H1 (cell line): ENCODE results near the gene CHCHD3. TPM values are rescaled to one million over a fixed set of nuclear protein-coding genes. Genes with fewer than 3 reads are reported as not detected.

Experiments
- BACH1 ChIP-seq: IDR thresholded peaks from 2 replicates; pipeline ENCODE4 v1.6.1; 2012; ENCODE audit warnings: low read length, improper control_type of control experiment
- BRCA1 ChIP-seq: IDR thresholded peaks from 2 replicates; pipeline ENCODE4 v1.6.1; 2012; ENCODE audit warnings: low read depth, low read length, improper control_type of control experiment
- CHD2 ChIP-seq: IDR thresholded peaks from 2 replicates; pipeline ENCODE4 v1.6.1; 2012; ENCODE audit warnings: low read length, improper control_type of control experiment
- HDAC6 ChIP-seq: IDR thresholded peaks from one replicate; pipeline ENCODE4 v1.7.1; 2012; ENCODE audit warnings: low read depth, mild to moderate bottlenecking, inconsistent platforms, low read length, moderate library complexity
- KDM4A ChIP-seq: IDR thresholded peaks from one replicate; pipeline ENCODE4 v1.7.1; 2012; ENCODE audit warnings: low read depth, mild to moderate bottlenecking, moderate library complexity, low read length, inconsistent platforms; ENCODE audit not compliant: severe bottlenecking
- RNF2 ChIP-seq: fragments of 200-900, 300-1000 bp; sonication (generic); IDR thresholded peaks from 2 replicates; pipeline ENCODE4 v1.7.1; 2016; ENCODE audit warnings: borderline replicate concordance, low read depth, mild to moderate bottlenecking, antibody characterized with exemption, low read length; ENCODE audit not compliant: poor library complexity, severe bottlenecking; ENCODE audit errors: missing control alignments
- RXRA ChIP-seq: IDR thresholded peaks from 2 replicates; pipeline ENCODE4 v1.6.1; 2011; ENCODE audit warnings: low read depth, mild to moderate bottlenecking, low read length, moderate library complexity; ENCODE audit not compliant: insufficient read depth
- SAP30 ChIP-seq: fragments of 300-600 bp; sonication (generic); IDR thresholded peaks from 2 replicates; pipeline ENCODE4 v1.7.1; 2012; ENCODE audit warnings: low read length, moderate library complexity, mild to moderate bottlenecking, inconsistent platforms; ENCODE audit not compliant: insufficient read depth, insufficient replicate concordance
- SUZ12 ChIP-seq: fragments of 200-600 bp; sonication (generic); IDR thresholded peaks from 2 replicates; pipeline ENCODE4 v1.6.1; 2012; ENCODE audit warnings: mild to moderate bottlenecking, inconsistent platforms, low read length, moderate library complexity, mixed read lengths
- TEAD4 ChIP-seq: IDR thresholded peaks from 2 replicates; pipeline ENCODE4 v1.6.1; 2012; ENCODE audit warnings: low read depth, low read length, inconsistent platforms, mixed read lengths
- YY1 ChIP-seq: IDR thresholded peaks from 2 replicates; pipeline ENCODE4 v1.6.1; 2011; ENCODE audit warnings: low read depth, mild to moderate bottlenecking, low read length
- ZNF274 ChIP-seq: IDR thresholded peaks from 2 replicates; pipeline ENCODE4 v1.7.0; 2012; ENCODE audit warnings: low read length, borderline replicate concordance; ENCODE audit errors: extremely low read depth
- polyA plus RNA-seq, 7 experiments: library from polyadenylated mRNA; depleted of rRNA in 3 of 7; stranded (reverse) in 5 of 7; unstranded in 2 of 7; fragments of >200 nt in 5 of 7; fragments of 200-250 nt in 2 of 7; gene quantifications; 1 replicate in 5 of 7; 2 replicates in 1 of 7; 4 replicates in 1 of 7; pipeline versions ENCODE4 v1.2.1 to v1.2.3, GENCODE V29; 2011 to 2013; ENCODE audit warnings: missing spikeins in 2 of 7, mixed read lengths in 2 of 7
- total RNA-seq: library from RNA; stranded (reverse); fragmentation: NEBNext Ultra II Directional; extraction: Animal tissue kit (Norgen Biotek cat#: 25700); gene quantifications from 2 replicates; pipeline ENCODE4 v1.2.1, GENCODE V29; 2021
- TF ChIP-seq, protein P1 (sequence below): IDR thresholded peaks from 2 replicates; pipeline ENCODE4 v1.6.1; 2012; ENCODE audit warnings: low read length, inconsistent platforms
- TF ChIP-seq, protein P2 (sequence below): IDR thresholded peaks from 2 replicates; pipeline ENCODE4 v1.6.1; 2012; ENCODE audit warnings: inconsistent platforms
- TF ChIP-seq, protein P3 (sequence below), 3 experiments: IDR thresholded peaks; 1 replicate in 2 of 3; 2 replicates in 1 of 3; pipeline versions ENCODE4 v1.5.1 to v1.6.1; 2011; ENCODE audit warnings: low read length in 3 of 3, mild to moderate bottlenecking in 3 of 3, inconsistent platforms in 2 of 3, low read depth in 1 of 3, moderate library complexity in 1 of 3; ENCODE audit not compliant: insufficient read depth in 1 of 3; ENCODE audit errors: control extremely low read depth in 1 of 3
- TF ChIP-seq, protein P4 (sequence below): IDR thresholded peaks from 2 replicates; pipeline ENCODE4 v1.6.1; 2011; ENCODE audit warnings: low read length, improper control_type of control experiment

Gene CHCHD3
- total and polyA plus RNA-seq, 2 of the 8 experiments (the other 6 are each of a cell fraction or from before 2014, with no cell fraction given) = 42.9 to 137 TPM

DNA sequence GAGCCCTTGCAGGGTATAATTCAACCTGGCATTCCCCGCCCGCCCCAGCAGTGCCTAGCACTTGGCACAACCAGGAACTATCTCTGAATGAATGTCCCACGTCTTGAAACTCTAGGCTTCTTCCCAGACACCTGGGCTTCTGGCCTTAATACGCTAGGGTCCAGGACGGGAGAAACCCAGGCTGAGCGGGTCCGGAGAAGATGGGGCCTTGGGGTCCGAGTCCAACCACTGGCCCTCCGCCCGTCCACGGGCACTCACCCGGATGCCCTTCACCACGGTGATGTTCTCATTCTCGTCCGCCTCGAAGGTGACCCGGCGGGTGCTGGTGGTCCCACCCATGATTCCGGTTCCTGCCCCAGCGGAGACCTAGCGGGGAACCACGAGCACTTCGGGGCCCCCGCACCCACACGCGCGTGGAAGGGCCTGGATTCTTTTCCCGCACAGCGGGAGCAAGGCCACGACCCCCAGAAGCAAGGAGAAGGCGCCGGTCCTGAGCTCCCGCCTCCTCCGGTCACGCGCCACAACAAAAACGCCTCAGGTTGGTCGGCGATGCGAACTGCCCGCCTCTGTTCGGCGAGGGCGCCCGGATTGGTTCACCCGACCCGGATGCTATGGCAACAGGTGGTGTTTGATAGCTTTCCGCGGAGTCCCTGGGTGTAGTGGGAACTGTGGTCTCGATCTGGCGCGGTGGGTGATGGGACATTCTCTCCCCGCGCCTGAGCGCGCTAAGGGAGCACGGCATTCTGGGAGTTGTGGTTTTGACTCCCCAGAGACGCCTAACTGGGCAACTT lies at the start of gene CHCHD3 (continued):
- TF ChIP-seq, protein P1, sequence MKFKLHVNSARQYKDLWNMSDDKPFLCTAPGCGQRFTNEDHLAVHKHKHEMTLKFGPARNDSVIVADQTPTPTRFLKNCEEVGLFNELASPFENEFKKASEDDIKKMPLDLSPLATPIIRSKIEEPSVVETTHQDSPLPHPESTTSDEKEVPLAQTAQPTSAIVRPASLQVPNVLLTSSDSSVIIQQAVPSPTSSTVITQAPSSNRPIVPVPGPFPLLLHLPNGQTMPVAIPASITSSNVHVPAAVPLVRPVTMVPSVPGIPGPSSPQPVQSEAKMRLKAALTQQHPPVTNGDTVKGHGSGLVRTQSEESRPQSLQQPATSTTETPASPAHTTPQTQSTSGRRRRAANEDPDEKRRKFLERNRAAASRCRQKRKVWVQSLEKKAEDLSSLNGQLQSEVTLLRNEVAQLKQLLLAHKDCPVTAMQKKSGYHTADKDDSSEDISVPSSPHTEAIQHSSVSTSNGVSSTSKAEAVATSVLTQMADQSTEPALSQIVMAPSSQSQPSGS = no peak
- peak; percentile 64 for TF ChIP-seq SAP30
- no peak for TF ChIP-seq HDAC6
- no peak for TF ChIP-seq BRCA1
- peak; percentile 91 for TF ChIP-seq KDM4A
- TF ChIP-seq, protein P2, sequence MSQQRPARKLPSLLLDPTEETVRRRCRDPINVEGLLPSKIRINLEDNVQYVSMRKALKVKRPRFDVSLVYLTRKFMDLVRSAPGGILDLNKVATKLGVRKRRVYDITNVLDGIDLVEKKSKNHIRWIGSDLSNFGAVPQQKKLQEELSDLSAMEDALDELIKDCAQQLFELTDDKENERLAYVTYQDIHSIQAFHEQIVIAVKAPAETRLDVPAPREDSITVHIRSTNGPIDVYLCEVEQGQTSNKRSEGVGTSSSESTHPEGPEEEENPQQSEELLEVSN = no peak
- no peak for TF ChIP-seq RNF2
- TF ChIP-seq ZNF274 = no peak
- peak; percentile 81 for TF ChIP-seq CHD2
- peak; percentile 79 for TF ChIP-seq BACH1
- TF ChIP-seq, protein P3, sequence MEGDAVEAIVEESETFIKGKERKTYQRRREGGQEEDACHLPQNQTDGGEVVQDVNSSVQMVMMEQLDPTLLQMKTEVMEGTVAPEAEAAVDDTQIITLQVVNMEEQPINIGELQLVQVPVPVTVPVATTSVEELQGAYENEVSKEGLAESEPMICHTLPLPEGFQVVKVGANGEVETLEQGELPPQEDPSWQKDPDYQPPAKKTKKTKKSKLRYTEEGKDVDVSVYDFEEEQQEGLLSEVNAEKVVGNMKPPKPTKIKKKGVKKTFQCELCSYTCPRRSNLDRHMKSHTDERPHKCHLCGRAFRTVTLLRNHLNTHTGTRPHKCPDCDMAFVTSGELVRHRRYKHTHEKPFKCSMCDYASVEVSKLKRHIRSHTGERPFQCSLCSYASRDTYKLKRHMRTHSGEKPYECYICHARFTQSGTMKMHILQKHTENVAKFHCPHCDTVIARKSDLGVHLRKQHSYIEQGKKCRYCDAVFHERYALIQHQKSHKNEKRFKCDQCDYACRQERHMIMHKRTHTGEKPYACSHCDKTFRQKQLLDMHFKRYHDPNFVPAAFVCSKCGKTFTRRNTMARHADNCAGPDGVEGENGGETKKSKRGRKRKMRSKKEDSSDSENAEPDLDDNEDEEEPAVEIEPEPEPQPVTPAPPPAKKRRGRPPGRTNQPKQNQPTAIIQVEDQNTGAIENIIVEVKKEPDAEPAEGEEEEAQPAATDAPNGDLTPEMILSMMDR (IDR thresholded peaks at IDR 0.05; ENCODE audit: control extremely low read depth in 1 of 3, insufficient read depth in 1 of 3, low read depth in 1 of 3, low read length in 3 of 3) = peak in 1 of 3 experiments; percentile 0; a peak in 1 of 4 replicates
- TF ChIP-seq RXRA = no peak
- TF ChIP-seq YY1 = no peak
- peak; percentile 94 for TF ChIP-seq TEAD4
- no peak for TF ChIP-seq SUZ12
- TF ChIP-seq, protein P4, sequence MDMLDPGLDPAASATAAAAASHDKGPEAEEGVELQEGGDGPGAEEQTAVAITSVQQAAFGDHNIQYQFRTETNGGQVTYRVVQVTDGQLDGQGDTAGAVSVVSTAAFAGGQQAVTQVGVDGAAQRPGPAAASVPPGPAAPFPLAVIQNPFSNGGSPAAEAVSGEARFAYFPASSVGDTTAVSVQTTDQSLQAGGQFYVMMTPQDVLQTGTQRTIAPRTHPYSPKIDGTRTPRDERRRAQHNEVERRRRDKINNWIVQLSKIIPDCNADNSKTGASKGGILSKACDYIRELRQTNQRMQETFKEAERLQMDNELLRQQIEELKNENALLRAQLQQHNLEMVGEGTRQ = peak; percentile 83
